Measurements from ENCODE around the gene FARP2.
"Not testable (repeated sequence)": the region's sequence is repeated elsewhere in the genome, so short reads cannot be mapped to it uniquely, and the experiment has no call there.

Gene FARP2

DNA sequence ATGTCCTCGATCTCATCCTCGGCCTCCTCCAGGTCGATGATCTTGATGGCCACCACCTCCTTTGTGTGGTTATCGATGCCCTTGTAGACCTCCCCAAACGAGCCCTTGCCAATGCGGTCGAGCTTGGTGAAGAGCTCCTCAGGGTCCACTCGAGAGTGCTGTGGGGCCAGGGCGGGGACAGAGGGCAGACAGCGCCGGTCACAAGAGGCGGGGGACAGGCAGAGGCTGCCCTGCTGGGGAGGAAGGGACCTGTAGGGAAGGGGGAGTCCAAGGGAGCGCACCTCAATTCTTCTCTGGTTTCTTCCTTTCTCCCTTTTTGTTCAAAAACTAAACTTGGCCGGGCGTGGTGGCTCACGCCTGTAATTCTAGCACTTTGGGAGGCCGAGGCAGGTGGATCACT is 145.5 kb downstream of the FARP2 start:
- DNase-seq (ENCODE audit: low read depth in 3 of 3): no peak

DNA sequence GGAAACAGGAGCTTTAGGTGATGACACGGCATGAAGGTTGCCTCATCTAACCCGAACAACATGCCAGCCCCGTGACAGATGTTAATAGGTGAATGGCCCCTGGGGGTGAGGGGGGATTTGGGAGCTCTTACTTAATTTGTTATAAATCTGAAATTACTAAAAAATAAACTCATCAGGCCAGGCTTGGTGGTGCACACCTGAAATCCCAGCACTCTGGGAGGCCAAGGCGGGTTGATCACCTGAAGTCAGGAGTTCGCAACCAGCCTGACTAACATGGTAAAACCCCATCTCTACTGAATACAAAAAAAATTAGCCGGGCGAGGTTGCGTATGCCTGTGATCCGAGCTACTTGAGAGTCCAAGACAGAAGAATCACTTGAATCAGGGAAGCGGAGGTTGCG is 146.2 kb downstream of the FARP2 start:
- DNase-seq (ENCODE audit: low read depth in 3 of 3): no peak

DNA sequence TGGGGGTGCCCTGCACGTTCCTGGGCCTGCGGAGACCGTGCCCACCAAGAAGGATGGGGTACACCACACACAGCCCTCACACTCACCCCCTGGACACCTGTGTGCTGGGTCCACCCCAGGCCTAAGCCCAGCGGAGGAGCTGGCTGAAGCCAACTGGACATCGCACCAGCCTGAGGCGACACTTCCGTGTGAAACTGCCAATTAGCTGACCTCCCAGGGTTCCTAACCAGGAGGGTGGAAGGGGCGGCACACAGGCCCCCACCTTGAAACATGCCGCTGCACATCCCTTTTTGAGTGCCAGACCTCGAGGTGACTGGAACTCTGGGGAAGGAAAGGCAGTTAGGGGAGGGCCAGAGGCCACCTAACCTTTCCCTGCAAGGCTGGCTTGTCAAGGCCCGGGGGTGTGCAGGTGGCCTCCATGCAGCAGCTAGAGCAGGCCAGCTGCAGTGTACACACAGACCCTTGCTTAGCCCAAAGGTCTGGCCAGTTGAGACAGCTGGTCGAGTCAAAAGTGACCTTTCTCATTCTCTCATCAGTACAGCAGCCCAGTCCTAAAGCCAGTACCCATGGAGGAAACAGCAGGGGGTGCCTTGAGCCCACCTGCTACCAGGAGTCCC is 147.8 kb downstream of the FARP2 start:
- no peak for DNase-seq (ENCODE audit: low read depth in 3 of 3)

DNA sequence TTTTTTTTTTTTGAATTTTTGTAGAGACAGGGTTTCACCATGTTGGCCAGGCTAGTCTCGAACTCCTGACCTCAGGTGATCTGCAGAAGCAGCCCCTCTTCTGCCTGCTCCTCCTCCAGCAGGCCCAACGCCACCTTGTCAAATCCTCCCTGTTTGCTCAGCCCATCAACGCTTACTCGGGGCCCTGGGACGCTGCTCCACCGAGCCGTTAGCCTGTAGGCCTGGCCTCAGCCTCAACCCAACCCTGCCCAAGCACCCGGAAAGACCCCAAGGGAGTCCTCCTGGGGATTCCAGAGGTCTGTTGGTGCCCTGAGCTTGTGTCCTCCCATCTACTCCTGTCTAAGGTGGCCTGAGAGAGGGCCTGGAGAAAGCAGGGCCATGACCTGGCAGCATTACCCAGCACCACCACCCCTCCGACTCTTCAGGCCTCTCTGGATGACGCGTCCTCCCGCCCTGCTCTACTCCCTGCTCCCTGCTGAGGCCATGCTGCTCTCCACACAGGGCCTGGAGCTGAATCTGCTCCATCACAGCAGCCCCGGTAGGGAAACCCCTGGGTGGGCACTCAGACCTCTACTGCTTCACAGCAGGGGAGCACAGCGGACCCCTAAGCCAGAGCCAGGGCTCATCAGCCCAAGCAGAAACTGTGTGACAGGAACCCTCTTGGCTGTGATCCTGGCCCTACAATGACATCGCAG is 149.1 kb downstream of the FARP2 start:
- DNase-seq (ENCODE audit: low read depth in 3 of 3): no peak

DNA sequence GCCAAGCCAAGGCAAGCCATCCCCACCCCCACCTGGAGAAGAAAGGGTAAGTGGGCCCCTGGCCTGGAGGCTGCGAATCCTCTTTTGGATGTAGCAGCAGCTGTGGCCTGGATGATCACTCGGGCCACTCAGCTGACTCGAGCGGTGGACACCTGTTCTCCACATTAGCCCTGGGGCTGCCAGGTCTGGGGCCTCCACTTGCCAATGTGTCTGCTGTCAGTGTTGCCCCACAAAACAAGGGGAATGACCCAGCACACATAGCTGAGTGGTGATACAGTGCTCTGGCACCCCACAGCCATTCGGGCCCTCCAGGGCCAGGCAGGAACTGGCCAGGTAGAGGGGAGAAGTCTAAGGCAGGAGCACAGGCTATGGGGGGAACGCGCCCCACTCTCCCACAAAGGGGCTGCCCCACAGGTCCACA is 149.7 kb downstream of the FARP2 start:
- DNase-seq (ENCODE audit: low read depth in 3 of 3): no peak

DNA sequence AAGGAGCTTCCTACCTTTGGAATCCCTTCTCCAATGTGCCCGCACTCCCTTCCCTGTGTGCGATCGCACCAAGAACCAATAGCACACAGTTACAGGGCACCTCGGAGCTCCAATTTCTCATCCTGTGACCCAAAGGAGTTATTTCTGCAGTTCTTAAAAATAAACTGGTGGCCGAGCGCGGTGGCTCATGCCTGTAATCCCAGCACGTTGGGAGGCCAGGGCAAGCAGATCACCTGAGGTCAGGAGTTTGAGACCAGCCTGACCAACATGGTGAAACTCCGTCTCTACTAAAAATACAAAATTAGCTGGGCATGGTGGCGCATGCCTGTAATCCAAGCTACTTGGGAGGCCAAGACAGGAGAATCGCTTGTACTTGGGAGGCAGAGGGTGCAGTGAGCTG is 150.2 kb downstream of the FARP2 start:
- DNase-seq (ENCODE audit: low read depth in 3 of 3): not testable (repeated sequence)

DNA sequence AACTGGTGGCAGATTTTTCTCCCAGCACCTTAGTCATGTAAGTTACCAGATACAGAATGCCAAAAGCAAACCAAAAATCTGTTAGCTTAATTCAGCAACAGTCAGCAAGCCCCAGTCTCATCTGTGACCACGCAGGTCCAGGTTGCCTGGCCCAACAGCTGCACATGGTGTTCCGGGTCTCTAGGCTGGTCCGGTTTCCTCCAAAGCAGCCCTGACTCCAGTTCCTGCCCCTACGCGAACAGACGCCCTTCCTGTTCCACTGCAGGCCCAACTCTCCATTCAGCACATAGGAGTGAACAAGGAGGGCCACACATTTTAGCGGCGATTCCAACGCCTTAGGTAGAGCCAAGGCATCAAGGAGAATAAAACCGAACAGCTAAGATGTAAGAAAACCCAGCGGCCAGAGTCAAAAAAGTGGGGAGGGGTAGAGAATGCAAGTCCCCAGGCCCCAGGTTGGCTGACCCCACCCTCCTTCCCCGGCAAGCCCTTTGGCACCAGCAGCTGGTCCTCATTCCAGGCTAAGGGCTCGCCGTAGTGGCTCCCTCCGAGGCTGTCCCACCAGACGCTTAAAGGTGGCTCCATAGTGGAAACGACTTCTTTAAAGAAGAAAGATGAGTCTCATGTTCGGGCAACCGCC is 150.8 kb downstream of the FARP2 start:
- DNase-seq (ENCODE audit: low read depth in 3 of 3): no peak

DNA sequence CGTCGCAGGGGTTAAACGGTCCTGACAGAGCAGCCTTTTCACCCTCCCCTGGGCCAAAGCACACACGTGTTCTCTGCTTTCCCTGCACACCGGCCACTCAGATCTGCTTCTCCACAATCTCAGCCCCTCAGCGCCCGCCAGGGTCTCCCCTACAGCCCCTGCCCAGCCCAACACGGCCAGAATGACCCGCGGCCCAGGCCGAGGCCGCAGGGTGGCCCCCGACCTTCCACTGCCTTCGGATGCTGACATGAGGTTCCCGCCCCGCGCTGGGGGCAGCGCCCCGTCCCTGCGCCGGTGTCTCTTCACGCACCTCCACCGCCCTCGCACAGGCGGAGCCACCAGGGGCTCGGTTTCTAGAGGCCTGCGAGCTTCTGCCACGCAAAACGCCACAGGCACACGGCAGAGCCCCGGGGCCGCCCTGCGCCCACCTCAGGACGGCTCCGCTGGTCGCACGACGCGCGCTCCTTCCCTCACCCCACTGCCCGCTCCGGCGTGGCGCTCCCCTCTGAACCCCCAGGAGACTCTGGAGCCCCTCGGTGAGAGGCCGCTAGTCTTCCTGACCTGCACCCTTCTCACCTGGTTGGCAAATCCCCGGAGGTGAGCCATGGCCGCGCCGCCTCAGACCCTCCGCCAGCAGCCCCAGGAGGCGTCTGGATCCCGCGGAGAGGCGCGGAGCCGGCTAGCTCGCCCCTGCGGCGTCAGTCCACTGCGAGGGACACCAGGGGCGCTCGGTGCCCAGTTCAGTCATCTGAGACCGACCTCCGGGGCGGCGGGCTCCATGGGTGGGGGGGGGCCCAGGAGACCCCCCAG is 151.6 kb downstream of the FARP2 start:
- DNase-seq (ENCODE audit: low read depth in 3 of 3): peak in 2 of 3 experiments; percentile 14 to 19

DNA sequence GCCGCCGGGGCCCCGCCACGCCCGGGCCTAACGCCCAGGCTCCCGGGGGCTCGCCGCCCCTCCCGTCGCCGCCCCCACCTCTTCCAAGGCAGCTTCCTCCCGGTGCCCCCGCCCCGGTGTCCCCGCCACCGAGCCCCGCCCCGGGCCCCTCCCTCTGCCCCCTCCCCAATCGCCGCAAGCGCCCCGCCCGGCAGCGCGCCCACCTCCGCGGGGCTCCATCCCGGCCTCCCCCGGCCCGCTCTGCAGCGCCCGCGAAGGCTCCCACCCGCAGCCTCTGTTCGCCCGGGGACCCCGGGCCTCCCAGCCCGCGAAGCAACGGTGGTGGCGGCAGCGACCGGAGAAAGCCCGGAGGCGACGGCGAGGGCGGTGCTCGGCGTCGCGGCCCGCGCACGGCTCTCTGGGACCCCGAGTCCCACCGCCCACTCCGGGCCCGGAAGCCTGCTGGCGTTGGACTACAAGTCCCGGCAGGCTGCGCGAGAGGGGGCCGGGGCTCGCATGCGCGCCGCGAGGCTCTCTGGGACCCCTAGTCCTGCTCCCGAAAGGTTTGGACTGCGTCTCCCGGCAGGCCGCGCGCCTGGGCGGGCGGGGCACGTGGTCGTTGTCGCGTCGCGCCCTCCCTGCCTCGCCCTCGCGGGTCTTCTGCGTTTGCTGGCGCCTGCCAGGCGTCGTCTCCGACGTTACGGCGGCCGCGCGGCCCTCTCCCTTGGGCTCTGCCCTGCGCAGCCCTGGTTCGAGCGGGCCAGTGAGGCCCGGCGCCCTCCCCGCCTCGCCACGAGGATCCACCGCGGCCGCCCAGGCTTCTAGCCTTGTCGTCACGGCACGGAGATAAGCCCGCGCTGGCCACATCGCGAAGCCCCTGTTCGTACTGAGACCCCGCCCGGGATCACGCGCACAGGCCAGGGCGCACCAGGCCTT is 152.4 kb downstream of the FARP2 start, which contains the start of gene STK25:
TSS of gene STK25 (minus strand) at position 345 of the 915 bp plus-strand sequence. CDS start 549 bp downstream, outside the sequence.
- DNase-seq (ENCODE audit: low read depth in 3 of 3): peak; percentile 95 to 98 (median 95)

DNA sequence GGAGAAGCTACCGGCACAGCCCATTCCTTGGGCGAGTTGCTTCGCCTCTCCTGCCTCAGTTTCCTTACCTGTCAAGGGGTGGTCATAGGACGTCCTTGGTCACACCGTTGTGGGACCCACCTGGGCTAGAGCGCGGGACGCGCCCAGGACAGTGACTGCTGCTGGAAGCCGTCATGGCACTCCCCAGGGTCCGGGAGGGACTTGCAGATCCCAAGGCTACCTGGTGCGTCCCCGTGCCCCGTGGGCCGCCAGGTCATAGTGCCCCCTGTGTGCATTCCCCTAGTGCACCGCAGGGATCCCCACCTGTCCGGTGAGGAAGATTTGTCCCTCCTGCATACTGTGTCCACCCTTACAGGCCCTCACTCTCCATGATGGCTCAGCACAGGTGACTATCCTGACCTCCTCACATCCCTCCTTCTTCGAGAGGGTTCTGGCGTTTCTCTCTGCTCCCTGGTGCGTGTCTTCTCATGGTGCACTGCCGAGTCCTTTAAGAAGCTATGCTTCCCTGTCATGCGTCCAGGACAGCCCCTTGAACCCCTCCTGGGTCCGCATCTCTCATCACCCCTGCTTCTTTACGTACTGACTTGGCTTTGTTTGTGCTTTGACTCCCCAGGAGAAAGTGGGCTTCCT is 153.2 kb downstream of the FARP2 start:
- peak in 1 of 3 experiments; percentile 12 for DNase-seq (ENCODE audit: low read depth in 3 of 3)

DNA sequence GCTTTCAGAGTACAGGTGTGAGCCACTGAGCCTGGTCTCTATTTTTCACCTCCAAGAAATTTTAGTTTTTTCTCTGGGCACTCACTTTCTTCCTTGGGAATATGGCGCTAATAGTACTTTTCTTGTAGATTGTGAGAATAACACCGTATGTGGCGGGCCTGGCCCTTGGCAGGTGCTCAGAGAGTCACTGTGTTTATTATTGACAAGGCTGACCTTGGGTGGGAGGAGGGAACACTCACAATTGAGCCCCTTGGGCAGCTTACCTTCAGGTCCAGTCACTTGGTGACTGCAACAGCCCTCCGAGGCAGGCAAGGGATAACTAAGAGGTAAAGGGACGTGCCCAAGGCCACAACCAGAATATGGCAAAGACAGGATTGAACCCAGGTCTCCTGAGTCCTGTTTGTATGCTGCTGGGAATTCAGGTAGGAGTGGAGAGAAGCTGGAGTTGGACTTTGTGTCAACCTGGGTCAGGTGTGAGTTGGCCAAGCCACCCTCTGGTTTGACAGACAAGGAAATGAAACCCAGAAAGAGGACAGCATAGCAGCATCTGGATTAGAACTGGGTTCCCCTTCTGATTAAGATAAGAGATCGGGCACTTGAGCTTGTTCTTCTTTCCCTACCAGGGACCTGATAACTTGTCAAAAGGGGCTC is 155.1 kb downstream of the FARP2 start:
- DNase-seq (ENCODE audit: low read depth in 3 of 3): no peak

DNA sequence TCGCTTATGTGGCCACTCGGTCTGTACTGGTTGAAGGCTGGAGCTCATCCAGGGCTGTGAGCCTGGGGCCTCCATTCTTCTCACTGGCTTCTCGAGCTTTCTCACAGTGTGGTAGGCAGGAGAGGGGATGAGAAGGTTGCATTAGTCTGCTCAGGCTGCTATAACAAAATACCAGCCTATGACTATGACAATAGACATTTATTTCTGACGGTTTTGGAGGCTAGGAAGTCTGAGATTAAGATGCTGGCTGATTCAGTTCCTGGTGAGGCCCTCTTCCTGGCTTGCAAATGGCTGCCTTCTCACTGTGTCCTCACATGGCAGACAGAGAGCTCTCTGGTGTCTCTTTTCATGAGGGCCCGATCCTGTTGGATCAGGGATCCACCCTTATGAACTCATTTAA is 158.5 kb downstream of the FARP2 start:
- no peak for DNase-seq (ENCODE audit: low read depth in 3 of 3)

DNA sequence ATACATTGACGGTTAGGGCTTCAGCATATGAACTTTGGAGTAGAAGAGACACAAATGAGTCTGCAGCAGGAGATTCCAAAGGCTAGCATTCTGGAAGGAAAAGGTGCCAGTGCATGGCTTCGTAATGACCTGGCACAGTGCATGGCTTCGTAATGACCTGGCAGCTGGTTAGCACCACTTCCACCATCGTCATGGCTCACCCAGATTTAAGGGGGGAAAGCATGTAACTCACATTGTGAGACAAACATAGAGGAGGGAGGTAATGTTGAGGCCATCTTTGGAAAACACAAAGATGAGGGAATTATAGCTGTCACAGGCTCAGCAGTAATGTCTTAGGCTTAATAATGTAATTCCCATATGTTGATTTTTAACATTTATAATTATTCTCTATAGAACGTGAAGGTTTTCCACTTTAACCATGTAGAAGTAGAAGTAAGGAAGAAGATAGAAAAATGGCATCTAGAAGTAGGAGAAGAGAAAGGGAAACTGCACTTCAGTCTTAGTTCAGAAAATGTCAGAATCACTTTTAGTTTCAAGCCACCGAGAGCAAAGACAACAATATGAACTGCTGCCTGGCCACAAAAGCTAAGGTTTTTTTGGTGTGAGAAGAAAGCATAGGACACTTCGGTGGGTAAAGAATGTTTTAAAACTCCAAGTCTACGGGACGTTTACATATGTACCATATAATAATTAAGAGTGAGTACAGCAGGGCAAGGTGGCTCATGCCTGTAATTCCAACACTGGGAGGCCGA is 159.1 kb downstream of the FARP2 start:
- DNase-seq (ENCODE audit: low read depth in 3 of 3): no peak

DNA sequence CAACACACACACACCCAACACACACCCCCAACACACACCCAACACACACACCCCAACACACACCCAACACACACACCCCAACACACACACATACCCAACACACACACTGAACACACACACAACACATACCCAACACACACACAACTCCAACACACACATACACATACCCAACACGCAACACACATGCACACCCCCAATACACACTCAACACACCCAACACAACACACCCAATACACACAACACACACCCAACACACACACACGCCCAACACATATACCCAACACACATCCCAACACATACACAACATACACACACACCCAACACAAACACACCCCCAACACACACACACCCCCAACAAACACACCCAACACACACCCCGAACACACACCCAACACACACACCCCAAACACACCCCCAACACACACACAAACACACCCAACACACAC is 160.5 kb downstream of the FARP2 start:
- DNase-seq (ENCODE audit: low read depth in 3 of 3): no peak

DNA sequence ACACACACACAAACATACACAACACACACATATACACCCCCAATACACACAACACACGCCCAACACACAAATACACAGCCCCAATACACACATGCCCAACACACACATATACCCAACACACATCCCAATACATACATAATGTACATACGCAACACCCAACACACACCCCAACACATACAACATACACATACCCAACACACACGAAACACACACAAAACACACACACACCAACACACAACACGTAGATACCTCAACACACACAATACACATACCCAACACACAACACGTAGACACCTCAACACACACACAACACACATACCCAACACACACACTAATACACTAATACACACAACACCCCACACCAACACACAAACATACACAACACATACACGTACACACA is 161.2 kb downstream of the FARP2 start:
- no peak for DNase-seq (ENCODE audit: low read depth in 3 of 3)

DNA sequence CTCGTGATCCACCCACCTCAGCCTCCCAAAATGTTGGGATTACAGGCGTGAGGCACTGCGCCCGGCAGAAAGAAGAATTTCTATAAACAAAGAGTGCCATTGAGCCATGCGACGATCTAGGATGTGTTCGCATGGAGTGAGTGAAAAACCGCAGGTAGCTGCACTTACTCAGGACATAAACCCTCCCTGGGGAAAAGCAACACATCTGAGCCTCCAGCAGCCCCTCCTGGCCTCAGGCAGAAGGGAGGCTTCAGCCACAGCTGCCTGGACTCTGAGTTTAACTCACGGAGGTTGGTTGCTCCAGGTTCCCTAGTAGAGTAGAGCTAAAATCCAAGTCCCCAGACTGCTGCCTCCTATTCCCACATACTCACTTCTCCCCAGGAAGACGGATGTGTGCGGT is 163.6 kb downstream of the FARP2 start:
- DNase-seq (ENCODE audit: low read depth in 3 of 3): no peak

DNA sequence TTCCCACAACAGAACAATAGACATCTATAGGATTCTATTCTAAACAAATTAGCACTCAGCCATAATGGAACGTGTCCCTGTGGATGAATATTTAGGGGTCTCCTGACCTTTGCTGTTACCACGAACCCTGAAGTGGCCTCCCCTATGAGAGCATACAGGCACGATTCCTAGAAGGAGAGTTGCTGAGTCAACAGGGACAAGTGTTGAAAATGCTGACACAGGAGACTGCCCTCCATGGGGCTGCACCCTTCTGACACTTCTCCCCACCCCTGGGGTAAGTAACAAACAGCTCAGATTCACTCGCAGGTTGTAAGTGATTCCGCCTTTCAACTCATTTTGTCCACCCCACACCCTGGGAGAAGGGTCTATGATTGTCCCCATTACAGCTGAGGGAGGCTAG is 166.4 kb downstream of the FARP2 start:
- no peak for DNase-seq (ENCODE audit: low read depth in 3 of 3)

DNA sequence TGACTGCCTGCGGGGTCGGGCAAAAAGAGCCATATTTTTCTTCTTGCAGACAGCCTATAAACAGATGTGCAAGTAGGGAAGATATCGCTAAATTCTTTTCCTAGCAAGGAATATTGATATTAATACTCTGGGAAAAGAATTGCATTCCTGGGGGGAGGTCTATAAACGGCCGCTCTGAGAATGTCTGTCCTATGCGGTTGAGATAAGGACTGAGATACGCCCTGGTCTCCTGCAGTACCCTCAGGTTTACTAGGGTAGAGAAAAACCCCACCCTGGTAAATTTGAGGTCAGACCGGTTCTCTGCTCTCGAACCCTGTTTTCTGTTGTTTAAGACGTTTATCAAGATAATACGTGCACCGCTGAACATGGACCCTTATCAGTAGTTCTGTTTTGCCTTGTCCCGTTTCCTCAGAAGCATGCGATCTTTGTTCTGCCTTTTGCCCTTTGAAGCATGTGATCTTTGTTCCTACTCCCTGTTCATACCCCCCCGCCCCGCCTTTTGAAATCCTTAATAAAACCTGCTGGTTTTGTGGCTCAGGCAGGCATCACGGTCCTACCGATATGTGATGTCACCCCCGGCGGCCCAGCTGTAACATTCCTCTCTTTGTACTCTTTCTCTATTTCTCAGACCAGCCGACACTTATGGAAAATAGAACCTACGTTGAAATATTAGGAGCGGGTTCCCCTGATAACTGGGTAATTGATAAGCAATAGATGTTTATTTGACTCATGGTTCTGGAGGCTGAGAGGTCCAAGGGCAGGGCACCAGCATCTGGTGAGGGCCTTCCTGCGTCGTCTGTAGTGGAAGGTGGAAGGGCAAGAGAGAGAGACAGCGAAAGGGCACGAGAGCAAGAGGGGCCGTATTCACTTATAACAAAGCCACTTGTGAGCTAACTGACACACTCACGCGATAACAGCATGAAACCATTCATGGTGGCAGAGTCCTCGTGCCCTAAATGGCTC is 170.0 kb downstream of the FARP2 start:
- not testable (repeated sequence) for DNase-seq (ENCODE audit: low read depth in 3 of 3)

Data from stimulated activated CD4-positive, alpha-beta T cell treated with anti-CD3 and anti-CD28 coated beads, TNF-alpha, amount 100 ng/mL, for 4 hours (primary cell).